Mesothelial cell of epicardium (in vitro differentiated cells): ENCODE measurements around the gene KHSRP. TPM values are rescaled to one million over a fixed set of nuclear protein-coding genes. Genes with fewer than 3 reads are reported as not detected.
A peak's percentile ranks its signal among the peaks of the same experiment; 100 is the strongest.
"Not testable (repeated sequence)": the region's sequence is repeated elsewhere in the genome, so short reads cannot be mapped to it uniquely, and the experiment has no call there.

Experiments used
- DNase-seq, 2 experiments: peaks; one replicate each; pipeline ENCODE4 v3.0.0; 2021; ENCODE audit warnings: low spot score in 2 of 2; ENCODE audit not compliant: unreplicated experiment in 2 of 2
- H3K27ac Mint-ChIP-seq: 2 replicates; pipeline ENCODE4 v1.8.0; 2021; ENCODE audit warnings: mixed read lengths
- H3K27me3 Mint-ChIP-seq: 2 replicates; pipeline ENCODE4 v1.8.0; 2021; ENCODE audit warnings: low read depth, mixed read lengths
- H3K36me3 Mint-ChIP-seq: 2 replicates; pipeline ENCODE4 v1.8.0; 2021; ENCODE audit warnings: mixed read lengths
- H3K4me1 Mint-ChIP-seq: 2 replicates; pipeline ENCODE4 v1.8.0; 2021; ENCODE audit warnings: mixed read lengths
- H3K4me3 Mint-ChIP-seq: 2 replicates; pipeline ENCODE4 v1.8.0; 2021; ENCODE audit warnings: mild to moderate bottlenecking, moderate library complexity, mixed read lengths
- H3K9me3 Mint-ChIP-seq: 2 replicates; pipeline ENCODE4 v1.8.0; 2021; ENCODE audit warnings: mixed read lengths
- CTCF ChIP-seq: fragments of 200-600 bp; sonication (generic); IDR thresholded peaks from one replicate; pipeline ENCODE4 v1.5.0; 2021; ENCODE audit warnings: antibody characterized with exemption; ENCODE audit not compliant: unreplicated experiment
- total RNA-seq: library from RNA; stranded (reverse); gene quantifications from 3 replicates; pipeline ENCODE4 v1.2.1, GENCODE V29; 2021

Gene KHSRP
- total RNA-seq, 1 donor from 2014 or later = 380 TPM

- H3K36me3 Mint-ChIP-seq = no peaks in the 10 kb centered on the region
- H3K27me3 Mint-ChIP-seq = no peaks in the 10 kb centered on the region
- no peak for TF ChIP-seq CTCF
- no peaks in the 10 kb centered on the region for H3K4me1 Mint-ChIP-seq
- no peak overlapping the region for H3K27ac Mint-ChIP-seq
- no peak for DNase-seq
- no peak overlapping the region for H3K4me3 Mint-ChIP-seq
- H3K9me3 Mint-ChIP-seq = no peaks in the 10 kb centered on the region
Observed at GRCh38 chr19:6406401-6406800, 18.2 kb downstream of the KHSRP start.

GRCh38 chr19:6402837-6403608 lies 21.6 kb downstream of the KHSRP start:
- Mint-ChIP-seq H3K4me1 (no peaks in the 10 kb centered on the region), H3K27me3 (no peaks in the 10 kb centered on the region), H3K36me3 (no peaks in the 10 kb centered on the region), H3K9me3 (no peaks in the 10 kb centered on the region), H3K4me3 (no peak overlapping the region), H3K27ac (no peak overlapping the region)
- no peak for DNase-seq
- no peak for TF ChIP-seq CTCF

- no peak for DNase-seq
- Mint-ChIP-seq H3K9me3 (no peaks in the 10 kb centered on the region), H3K27ac (no peak overlapping the region), H3K27me3 (no peaks in the 10 kb centered on the region), H3K4me1 (no peaks in the 10 kb centered on the region), H3K4me3 (no peak overlapping the region), H3K36me3 (no peaks in the 10 kb centered on the region)
- TF ChIP-seq CTCF = no peak
Observed at GRCh38 chr19:6402058-6402457, 22.6 kb downstream of the KHSRP start.

GRCh38 chr19:6400062-6400944 lies 24.3 kb downstream of the KHSRP start:
- not testable (repeated sequence) for H3K36me3 Mint-ChIP-seq, H3K4me3 Mint-ChIP-seq, H3K4me1 Mint-ChIP-seq, H3K27me3 Mint-ChIP-seq, H3K27ac Mint-ChIP-seq, DNase-seq, H3K9me3 Mint-ChIP-seq

GRCh38 chr19:6396305-6396704 lies 28.3 kb downstream of the KHSRP start:
- no peak for DNase-seq
- Mint-ChIP-seq H3K36me3 (no peaks in the 10 kb centered on the region), H3K9me3 (no peaks in the 10 kb centered on the region), H3K4me3 (no peak overlapping the region), H3K27me3 (no peaks in the 10 kb centered on the region), H3K27ac (no peak overlapping the region), H3K4me1 (peaks cover 22% of the 10 kb centered on the region)
- TF ChIP-seq CTCF = no peak

- no peaks in the 10 kb centered on the region for H3K27me3 Mint-ChIP-seq
- no peak for TF ChIP-seq CTCF
- peak overlapping the region; percentile 63 for H3K27ac Mint-ChIP-seq
- H3K4me3 Mint-ChIP-seq = peak overlapping the region; percentile 96
- peaks cover 24% of the 10 kb centered on the region for H3K4me1 Mint-ChIP-seq
- H3K36me3 Mint-ChIP-seq = peaks cover 4% of the 10 kb centered on the region
- no peaks in the 10 kb centered on the region for H3K9me3 Mint-ChIP-seq
- DNase-seq = no peak
Observed at GRCh38 chr19:6394831-6395230, 29.8 kb downstream of the KHSRP start.
